Measurements from ENCODE around the gene NHSL1.

GRCh38 chr6:138389551-138389950 lies 109.7 kb downstream of the NHSL1 start:
- no peak for TF ChIP-seq CTCF (IDR thresholded peaks at IDR 0.05; ENCODE audit: low read depth, low read length, poor library complexity, severe bottlenecking)
- TF ChIP-seq EZH2phosphoT487 (IDR thresholded peaks at IDR 0.05; ENCODE audit: borderline replicate concordance, low read length) = no peak
